ENCODE measurements around the gene ANKRD13D.

Gene ANKRD13D

GRCh38 chr11:67289226-67289650 lies at the start of gene ANKRD13D:
ANKRD13D (plus strand) TSS chr11:67289303; CDS start chr11:67289461, 158 bp downstream.
- peaks cover 32% of the 10 kb centered on the region for H3K36me3 ChIP-seq (ENCODE audit: insufficient read depth, low read length)
- H3K4me1 ChIP-seq (ENCODE audit: insufficient read depth, low read length) = peaks cover 33% of the 10 kb centered on the region
- no peaks in the 10 kb centered on the region for H3K9me3 ChIP-seq (ENCODE audit: low read length)
- H3K27ac ChIP-seq (ENCODE audit: low read depth, low read length) = peak within 1 kb of the TSS; percentile 87
- H3K4me3 ChIP-seq (ENCODE audit: low read depth in 1 of 2, low read length in 2 of 2) = peak within 1 kb of the TSS; percentile 66 to 78
- no peaks in the 10 kb centered on the region for H3K27me3 ChIP-seq (ENCODE audit: control insufficient read depth in 1 of 2, insufficient read depth in 2 of 2, low read length in 2 of 2)
- peak within 1 kb of the TSS; percentile 71 for H3K9ac ChIP-seq (ENCODE audit: low read length)

- Histone ChIP-seq H3K4me1 (ENCODE audit: insufficient read depth, low read length) (peaks cover 39% of the 10 kb centered on the region), H3K36me3 (ENCODE audit: insufficient read depth, low read length) (peaks cover 23% of the 10 kb centered on the region), H3K27ac (ENCODE audit: low read depth, low read length) (peak overlapping the region; percentile 86), H3K27me3 (ENCODE audit: control insufficient read depth in 1 of 2, insufficient read depth in 2 of 2, low read length in 2 of 2) (no peaks in the 10 kb centered on the region), H3K9ac (ENCODE audit: low read length) (peak overlapping the region; percentile 100), H3K9me3 (ENCODE audit: low read length) (no peaks in the 10 kb centered on the region), H3K4me3 (ENCODE audit: low read depth in 1 of 2, low read length in 2 of 2) (peak overlapping the region; percentile 56 to 95)
Observed at GRCh38 chr11:67239783-67240575, 49.1 kb upstream of the ANKRD13D start.

DNA sequence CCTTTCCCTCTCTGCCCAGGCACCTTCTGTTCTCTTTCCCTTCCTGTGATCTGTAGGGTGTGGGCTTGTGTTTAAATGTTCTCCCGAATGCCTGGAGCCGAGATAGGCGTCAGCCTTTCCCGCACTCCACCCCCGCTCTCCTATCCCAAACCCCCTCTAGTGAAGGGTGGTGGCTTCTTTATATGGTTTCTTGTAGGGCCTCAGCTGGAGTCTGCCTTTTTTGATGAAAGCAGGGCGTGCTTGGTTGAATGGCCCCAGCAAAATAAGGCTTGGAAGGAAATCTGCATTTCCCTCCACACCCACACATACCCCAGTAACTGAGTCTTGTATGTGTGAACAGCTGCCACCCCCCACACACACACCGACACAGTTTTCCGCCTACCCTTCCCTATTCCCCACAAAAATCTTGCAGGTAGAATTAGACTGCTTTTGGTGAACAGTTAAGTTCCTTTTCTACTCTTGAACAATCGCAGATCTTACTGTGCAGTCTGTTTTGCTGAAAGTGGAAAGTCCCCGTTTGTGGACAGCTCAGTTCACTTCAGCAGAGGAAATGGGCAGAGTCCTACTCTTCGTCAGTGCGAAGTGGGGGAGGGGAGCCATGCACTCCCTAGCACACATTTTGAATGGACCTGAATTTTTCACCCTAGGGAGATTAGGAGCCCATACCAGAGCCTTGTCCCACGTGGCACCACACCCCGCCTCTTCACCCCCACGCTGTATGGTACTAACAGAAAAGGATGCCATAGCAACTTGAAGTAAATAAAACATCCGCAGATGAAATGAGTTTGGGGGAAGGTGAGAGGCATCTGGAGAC lies 48.3 kb upstream of the ANKRD13D start:
- Histone ChIP-seq H3K36me3 (ENCODE audit: insufficient read depth, low read length) (peaks cover 31% of the 10 kb centered on the region), H3K27ac (ENCODE audit: low read depth, low read length) (peak overlapping the region; percentile 86), H3K27me3 (ENCODE audit: control insufficient read depth in 1 of 2, insufficient read depth in 2 of 2, low read length in 2 of 2) (no peaks in the 10 kb centered on the region), H3K4me3 (ENCODE audit: low read depth in 1 of 2, low read length in 2 of 2) (peak overlapping the region; percentile 56 to 95), H3K4me1 (ENCODE audit: insufficient read depth, low read length) (peaks cover 39% of the 10 kb centered on the region), H3K9me3 (ENCODE audit: low read length) (no peaks in the 10 kb centered on the region), H3K9ac (ENCODE audit: low read length) (peak overlapping the region; percentile 100)

DNA sequence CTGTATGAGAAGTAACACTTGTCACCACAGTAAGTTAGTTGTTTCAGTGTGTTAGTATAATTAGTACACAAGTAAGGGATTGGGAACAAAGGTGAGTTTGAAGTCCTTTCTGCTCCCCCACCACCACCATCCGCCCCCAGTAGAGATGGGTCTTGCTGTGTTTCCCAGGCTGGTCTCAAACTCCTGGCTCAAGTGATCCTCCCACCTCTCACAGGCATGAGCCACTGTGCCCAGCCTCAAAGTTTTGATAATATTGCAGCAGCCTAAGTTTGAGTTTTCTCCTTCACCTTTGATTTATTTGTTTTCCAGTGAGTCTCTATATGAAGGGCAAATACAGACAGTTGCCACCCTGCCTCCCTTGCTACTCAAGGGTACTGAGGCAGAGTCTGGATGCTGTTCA lies 46.6 kb upstream of the ANKRD13D start:
- Histone ChIP-seq H3K4me1 (ENCODE audit: insufficient read depth, low read length) (peaks cover 39% of the 10 kb centered on the region), H3K4me3 (ENCODE audit: low read depth in 1 of 2, low read length in 2 of 2) (peak overlapping the region in 1 of 2 donors; percentile 16), H3K27me3 (ENCODE audit: control insufficient read depth in 1 of 2, insufficient read depth in 2 of 2, low read length in 2 of 2) (no peaks in the 10 kb centered on the region), H3K27ac (ENCODE audit: low read depth, low read length) (no peak overlapping the region), H3K9ac (ENCODE audit: low read length) (no peak overlapping the region), H3K36me3 (ENCODE audit: insufficient read depth, low read length) (peaks cover 43% of the 10 kb centered on the region), H3K9me3 (ENCODE audit: low read length) (no peaks in the 10 kb centered on the region)

DNA sequence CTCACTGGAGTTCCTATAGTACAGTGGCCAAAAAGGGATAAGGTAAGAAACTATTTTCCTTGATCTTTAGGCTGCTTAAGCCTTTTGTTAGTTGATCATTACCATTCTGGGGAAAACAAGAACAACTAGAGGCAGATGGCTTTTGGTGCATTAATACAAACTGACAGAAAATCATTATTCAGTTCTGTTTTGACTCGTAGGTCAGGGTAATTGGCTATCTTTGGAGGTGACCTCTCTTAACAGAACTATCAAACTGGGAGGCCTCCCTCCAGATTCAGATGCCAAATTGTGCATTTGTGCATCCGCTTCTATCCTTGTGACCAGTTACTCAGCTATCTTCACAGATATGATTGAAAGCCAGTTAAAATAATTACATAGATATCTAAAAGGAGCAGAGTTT lies 46.1 kb upstream of the ANKRD13D start:
- no peaks in the 10 kb centered on the region for H3K27me3 ChIP-seq (ENCODE audit: control insufficient read depth in 1 of 2, insufficient read depth in 2 of 2, low read length in 2 of 2)
- H3K27ac ChIP-seq (ENCODE audit: low read depth, low read length) = no peak overlapping the region
- no peaks in the 10 kb centered on the region for H3K9me3 ChIP-seq (ENCODE audit: low read length)
- H3K9ac ChIP-seq (ENCODE audit: low read length) = no peak overlapping the region
- peaks cover 39% of the 10 kb centered on the region for H3K4me1 ChIP-seq (ENCODE audit: insufficient read depth, low read length)
- H3K4me3 ChIP-seq (ENCODE audit: low read depth in 1 of 2, low read length in 2 of 2) = no peak overlapping the region
- peaks cover 48% of the 10 kb centered on the region for H3K36me3 ChIP-seq (ENCODE audit: insufficient read depth, low read length)

DNA sequence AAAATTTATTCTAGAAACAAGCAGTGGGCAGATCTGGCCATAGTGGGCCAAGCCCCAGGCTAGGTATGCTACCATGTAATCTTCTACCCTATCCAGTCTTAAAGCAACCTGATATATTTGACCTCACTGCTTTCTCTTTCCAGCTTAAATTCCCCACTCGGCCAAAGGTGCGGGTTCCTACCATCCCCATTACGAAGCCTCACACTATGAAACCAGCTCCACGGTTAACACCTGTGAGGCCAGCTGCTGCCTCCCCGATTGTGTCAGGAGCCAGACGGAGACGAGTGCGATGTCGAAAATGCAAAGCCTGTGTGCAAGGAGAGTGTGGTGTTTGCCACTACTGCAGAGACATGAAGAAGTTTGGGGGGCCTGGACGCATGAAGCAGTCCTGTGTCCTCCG lies 44.1 kb upstream of the ANKRD13D start:
- peaks cover 23% of the 10 kb centered on the region for H3K4me1 ChIP-seq (ENCODE audit: insufficient read depth, low read length)
- H3K36me3 ChIP-seq (ENCODE audit: insufficient read depth, low read length) = peaks cover 68% of the 10 kb centered on the region
- no peak overlapping the region for H3K9ac ChIP-seq (ENCODE audit: low read length)

DNA sequence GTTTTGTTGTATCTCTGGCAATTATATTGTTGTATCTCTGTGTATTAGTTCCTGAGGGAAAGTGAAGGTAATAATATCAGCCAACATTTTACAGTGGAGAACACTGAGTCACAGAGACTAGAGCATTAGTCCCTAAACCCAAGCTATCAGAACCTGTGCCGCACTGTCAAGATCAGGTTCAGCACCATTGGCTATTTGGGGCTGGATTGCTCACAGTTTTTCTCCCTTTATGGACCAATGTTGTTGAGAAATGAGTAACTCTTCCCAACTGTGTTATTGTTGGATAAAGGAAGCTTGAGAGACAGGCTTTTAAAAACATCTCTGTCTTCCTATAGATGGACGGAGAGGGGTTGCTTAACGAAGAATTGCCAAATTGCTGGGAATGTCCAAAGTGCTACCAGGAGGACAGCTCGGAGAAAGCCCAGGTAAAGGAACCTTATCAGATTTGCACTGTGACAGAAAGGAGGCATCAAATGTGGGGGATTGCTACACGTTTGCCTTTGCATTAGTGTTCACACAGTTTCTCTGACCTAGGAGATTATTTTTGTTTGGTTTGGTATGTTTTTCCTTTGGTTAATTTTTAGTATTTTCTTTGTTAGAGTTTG lies 41.1 kb upstream of the ANKRD13D start:
- Histone ChIP-seq H3K27me3 (ENCODE audit: control insufficient read depth in 1 of 2, insufficient read depth in 2 of 2, low read length in 2 of 2) (no peaks in the 10 kb centered on the region), H3K9me3 (ENCODE audit: low read length) (no peaks in the 10 kb centered on the region), H3K4me1 (ENCODE audit: insufficient read depth, low read length) (peaks cover 3% of the 10 kb centered on the region), H3K9ac (ENCODE audit: low read length) (no peak overlapping the region), H3K4me3 (ENCODE audit: low read depth in 1 of 2, low read length in 2 of 2) (no peak overlapping the region), H3K27ac (ENCODE audit: low read depth, low read length) (no peak overlapping the region), H3K36me3 (ENCODE audit: insufficient read depth, low read length) (peaks cover 93% of the 10 kb centered on the region)

More for the DNA sequence above, 44.1 kb upstream of the ANKRD13D start:
- H3K9me3 ChIP-seq (ENCODE audit: low read length) = no peaks in the 10 kb centered on the region
- no peaks in the 10 kb centered on the region for H3K27me3 ChIP-seq (ENCODE audit: control insufficient read depth in 1 of 2, insufficient read depth in 2 of 2, low read length in 2 of 2)
- H3K4me3 ChIP-seq (ENCODE audit: low read depth in 1 of 2, low read length in 2 of 2) = no peak overlapping the region
- H3K27ac ChIP-seq (ENCODE audit: low read depth, low read length) = no peak overlapping the region

DNA sequence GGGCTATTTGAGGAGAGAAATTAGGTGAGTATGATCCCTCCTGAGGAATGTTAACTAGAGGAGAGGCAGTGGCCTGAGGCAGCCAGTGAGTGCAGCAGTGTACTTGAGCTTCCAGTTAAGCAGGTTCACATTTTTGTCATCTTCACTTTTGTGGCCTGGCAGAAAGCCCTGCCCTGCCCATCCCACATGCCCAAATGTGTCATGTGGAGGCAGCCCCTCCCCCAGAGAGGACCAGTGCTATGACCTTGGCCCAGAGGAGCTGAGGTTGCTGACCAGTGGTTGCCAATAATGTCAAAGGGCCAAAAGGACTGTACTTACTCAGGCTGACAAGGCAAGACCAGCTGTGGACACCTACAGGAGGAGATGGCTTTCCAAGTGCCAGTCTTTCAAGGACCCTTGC lies 40.5 kb upstream of the ANKRD13D start:
- no peaks in the 10 kb centered on the region for H3K27me3 ChIP-seq (ENCODE audit: control insufficient read depth in 1 of 2, insufficient read depth in 2 of 2, low read length in 2 of 2)
- H3K27ac ChIP-seq (ENCODE audit: low read depth, low read length) = no peak overlapping the region
- H3K36me3 ChIP-seq (ENCODE audit: insufficient read depth, low read length) = peaks cover 94% of the 10 kb centered on the region
- no peak overlapping the region for H3K4me3 ChIP-seq (ENCODE audit: low read depth in 1 of 2, low read length in 2 of 2)
- H3K4me1 ChIP-seq (ENCODE audit: insufficient read depth, low read length) = no peaks in the 10 kb centered on the region
- H3K9me3 ChIP-seq (ENCODE audit: low read length) = no peaks in the 10 kb centered on the region
- no peak overlapping the region for H3K9ac ChIP-seq (ENCODE audit: low read length)

- no peaks in the 10 kb centered on the region for H3K27me3 ChIP-seq (ENCODE audit: control insufficient read depth in 1 of 2, insufficient read depth in 2 of 2, low read length in 2 of 2)
- H3K36me3 ChIP-seq (ENCODE audit: insufficient read depth, low read length) = peaks cover 94% of the 10 kb centered on the region
- H3K4me3 ChIP-seq (ENCODE audit: low read depth in 1 of 2, low read length in 2 of 2) = no peak overlapping the region
- no peaks in the 10 kb centered on the region for H3K4me1 ChIP-seq (ENCODE audit: insufficient read depth, low read length)
- H3K9ac ChIP-seq (ENCODE audit: low read length) = no peak overlapping the region
- no peaks in the 10 kb centered on the region for H3K9me3 ChIP-seq (ENCODE audit: low read length)
- no peak overlapping the region for H3K27ac ChIP-seq (ENCODE audit: low read depth, low read length)
Observed at GRCh38 chr11:67250059-67251043, 38.8 kb upstream of the ANKRD13D start.

GRCh38 chr11:67251841-67252240 lies 37.3 kb upstream of the ANKRD13D start:
- H3K27me3 ChIP-seq (ENCODE audit: control insufficient read depth in 1 of 2, insufficient read depth in 2 of 2, low read length in 2 of 2) = no peaks in the 10 kb centered on the region
- peaks cover 94% of the 10 kb centered on the region for H3K36me3 ChIP-seq (ENCODE audit: insufficient read depth, low read length)
- no peak overlapping the region for H3K27ac ChIP-seq (ENCODE audit: low read depth, low read length)
- H3K4me1 ChIP-seq (ENCODE audit: insufficient read depth, low read length) = no peaks in the 10 kb centered on the region
- H3K9me3 ChIP-seq (ENCODE audit: low read length) = no peaks in the 10 kb centered on the region
- H3K9ac ChIP-seq (ENCODE audit: low read length) = no peak overlapping the region
- no peak overlapping the region for H3K4me3 ChIP-seq (ENCODE audit: low read depth in 1 of 2, low read length in 2 of 2)
